Astrocyte (in vitro differentiated cells and primary cell): ENCODE measurements around the gene DOCK6.

Experiments
- CTCF ChIP-seq: IDR thresholded peaks from 2 replicates; pipeline ENCODE4 v1.5.1; 2011; ENCODE audit warnings: low read depth, mild to moderate bottlenecking, inconsistent platforms, low read length, moderate library complexity; ENCODE audit not compliant: insufficient read depth
- EZH2 ChIP-seq: IDR thresholded peaks from 2 replicates; pipeline ENCODE4 v1.6.1; 2012; ENCODE audit warnings: mild to moderate bottlenecking, low read length, inconsistent platforms; ENCODE audit not compliant: insufficient read depth

GRCh38 chr19:11267316-11268085, 5.2 kb upstream of the DOCK6 start:
- TF ChIP-seq EZH2 (no peak), CTCF (no peak)
